ENCODE data around the gene KANK2. TPM values are rescaled to one million over a fixed set of nuclear protein-coding genes. Genes with fewer than 3 reads are reported as not detected.

Gene KANK2
- total RNA-seq, 1 donor, result 398 TPM

- no peak overlapping the region for H3K4me3 ChIP-seq (ENCODE audit: low read depth, low read length)
- TF ChIP-seq, protein P1, sequence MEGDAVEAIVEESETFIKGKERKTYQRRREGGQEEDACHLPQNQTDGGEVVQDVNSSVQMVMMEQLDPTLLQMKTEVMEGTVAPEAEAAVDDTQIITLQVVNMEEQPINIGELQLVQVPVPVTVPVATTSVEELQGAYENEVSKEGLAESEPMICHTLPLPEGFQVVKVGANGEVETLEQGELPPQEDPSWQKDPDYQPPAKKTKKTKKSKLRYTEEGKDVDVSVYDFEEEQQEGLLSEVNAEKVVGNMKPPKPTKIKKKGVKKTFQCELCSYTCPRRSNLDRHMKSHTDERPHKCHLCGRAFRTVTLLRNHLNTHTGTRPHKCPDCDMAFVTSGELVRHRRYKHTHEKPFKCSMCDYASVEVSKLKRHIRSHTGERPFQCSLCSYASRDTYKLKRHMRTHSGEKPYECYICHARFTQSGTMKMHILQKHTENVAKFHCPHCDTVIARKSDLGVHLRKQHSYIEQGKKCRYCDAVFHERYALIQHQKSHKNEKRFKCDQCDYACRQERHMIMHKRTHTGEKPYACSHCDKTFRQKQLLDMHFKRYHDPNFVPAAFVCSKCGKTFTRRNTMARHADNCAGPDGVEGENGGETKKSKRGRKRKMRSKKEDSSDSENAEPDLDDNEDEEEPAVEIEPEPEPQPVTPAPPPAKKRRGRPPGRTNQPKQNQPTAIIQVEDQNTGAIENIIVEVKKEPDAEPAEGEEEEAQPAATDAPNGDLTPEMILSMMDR (IDR thresholded peaks at IDR 0.05; ENCODE audit: insufficient read depth, low read length), result no peak
- no peak for DNase-seq (ENCODE audit: low read depth)
Measured at GRCh38 chr19:11236324-11237301, 39.3 kb upstream of the KANK2 start.

DNA sequence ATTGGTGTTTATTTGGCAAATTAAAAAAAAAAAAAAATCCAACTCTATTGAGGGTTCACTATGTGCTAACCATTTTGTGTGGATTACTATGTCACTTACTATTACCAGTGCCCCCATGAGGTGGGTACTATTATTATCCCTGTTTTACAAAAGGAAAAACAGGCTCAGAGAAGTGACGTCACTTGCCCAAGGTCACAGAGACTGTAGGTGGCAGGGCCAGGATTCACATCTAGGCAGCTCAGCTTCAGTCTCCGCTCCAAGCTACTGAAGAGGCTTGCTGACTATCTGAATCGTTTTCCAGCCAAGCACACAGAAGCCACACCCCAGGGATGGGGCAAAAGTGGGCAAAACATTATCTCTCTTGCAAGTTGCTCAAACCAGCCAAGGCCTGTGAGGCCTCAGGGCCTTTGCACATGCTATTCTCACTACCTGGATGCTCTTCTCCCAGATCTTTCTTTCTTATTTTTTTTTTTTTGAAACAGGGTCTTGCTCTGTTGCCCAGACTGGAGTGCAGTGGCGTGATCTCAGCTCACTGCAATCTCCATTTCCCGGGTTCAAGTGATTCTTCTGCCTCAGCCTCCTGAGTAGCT is 37.2 kb upstream of the KANK2 start:
- TF ChIP-seq, protein P1 (IDR thresholded peaks at IDR 0.05; ENCODE audit: insufficient read depth, low read length), result no peak
- H3K4me3 ChIP-seq (ENCODE audit: low read depth, low read length), result no peak overlapping the region
- no peak for DNase-seq (ENCODE audit: low read depth)

GRCh38 chr19:11233073-11233472 is 35.7 kb upstream of the KANK2 start:
- H3K4me3 ChIP-seq (ENCODE audit: low read depth, low read length), result no peak overlapping the region
- no peak for DNase-seq (ENCODE audit: low read depth)
- TF ChIP-seq, protein P1 (IDR thresholded peaks at IDR 0.05; ENCODE audit: insufficient read depth, low read length), result no peak

- no peak for DNase-seq (ENCODE audit: low read depth)
- TF ChIP-seq, protein P1 (IDR thresholded peaks at IDR 0.05; ENCODE audit: insufficient read depth, low read length), result no peak
- H3K4me3 ChIP-seq (ENCODE audit: low read depth, low read length), result no peak overlapping the region
Measured at GRCh38 chr19:11232555-11232954, 35.2 kb upstream of the KANK2 start.

DNA sequence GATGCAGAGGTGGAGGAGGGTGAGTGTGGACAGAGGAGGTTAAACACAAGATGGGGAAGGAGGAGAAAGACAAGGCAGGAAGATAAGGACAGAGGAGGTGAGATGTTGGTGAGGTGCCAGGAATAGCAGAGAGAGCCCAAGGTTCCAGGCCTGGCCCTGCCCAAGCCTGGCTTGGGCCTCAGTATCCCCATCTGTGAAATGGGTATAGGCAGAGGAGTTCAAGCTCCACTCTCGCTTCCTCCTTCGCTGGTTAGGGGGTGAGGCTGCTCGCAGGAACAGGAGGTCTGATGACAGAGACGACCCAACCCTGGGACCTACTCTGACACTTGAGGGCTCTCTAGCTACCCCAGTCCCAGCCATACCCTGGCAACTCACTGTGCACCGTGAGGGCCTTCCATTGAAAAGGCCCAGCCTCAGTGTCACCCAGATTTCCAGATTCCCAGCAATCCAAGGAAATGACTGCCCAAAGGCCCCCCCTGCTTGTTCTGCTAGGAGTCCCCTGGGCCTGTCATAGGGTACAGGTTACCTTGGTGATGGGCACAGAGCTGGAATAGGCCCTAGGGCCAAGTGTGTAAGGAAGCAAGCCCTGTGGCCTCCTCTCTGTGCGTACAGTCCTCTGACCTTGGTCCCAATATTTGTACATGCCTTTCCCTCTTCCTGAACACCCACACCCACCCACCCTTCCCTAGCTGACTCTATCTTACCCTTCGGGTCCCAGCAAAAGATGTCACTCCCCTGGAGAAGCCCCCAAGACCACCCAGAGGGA is 33.5 kb upstream of the KANK2 start:
- H3K4me3 ChIP-seq (ENCODE audit: low read depth, low read length), result no peak overlapping the region
- TF ChIP-seq, protein P1 (IDR thresholded peaks at IDR 0.05; ENCODE audit: insufficient read depth, low read length), result no peak
- DNase-seq (ENCODE audit: low read depth), result no peak

GRCh38 chr19:11227195-11227886 is 30.0 kb upstream of the KANK2 start:
- TF ChIP-seq, protein P1 (IDR thresholded peaks at IDR 0.05; ENCODE audit: insufficient read depth, low read length), result no peak
- DNase-seq (ENCODE audit: low read depth), result no peak

More at GRCh38 chr19:11227195-11227886, 30.0 kb upstream of the KANK2 start:
- H3K4me3 ChIP-seq (ENCODE audit: low read depth, low read length), result no peak overlapping the region
